A549 (cell line): Measurements from ENCODE around the gene ZFPM1.

Experiments used
- CBX2 ChIP-seq: fragments of 200-600 bp; sonication (generic); IDR thresholded peaks from 2 replicates; pipeline ENCODE4 v1.6.1; 2016; ENCODE audit warnings: low read depth, mild to moderate bottlenecking, borderline replicate concordance
- CEBPB ChIP-seq, 2 experiments: fragments of >200 bp in 1 of 2; sonication (Bioruptor Twin) in 1 of 2; formaldehyde crosslinking in 1 of 2; IDR thresholded peaks; 2 replicates each; pipeline ENCODE4 v1.6.1; 2012 to 2016
- CTCF ChIP-seq: fragments of >200 bp; sonication (Bioruptor Twin); formaldehyde crosslinking; IDR thresholded peaks from 3 replicates; pipeline ENCODE4 v1.5.1; 2016
- POLR2A ChIP-seq: IDR thresholded peaks from 2 replicates; pipeline ENCODE4 v1.6.1; 2012; ENCODE audit warnings: mild to moderate bottlenecking, low read length

- TF ChIP-seq POLR2A (no peak), CTCF (no peak), CEBPB (IDR thresholded peaks at IDR 0.05) (no peak), CBX2 (no peak)
These were observed 22.0 kb downstream of the ZFPM1 start for GRCh38 chr16:88475037-88475436.
